Neural progenitor cell (in vitro differentiated cells): ENCODE results near the gene TRPM7. TPM values are rescaled to one million over a fixed set of nuclear protein-coding genes. Genes with fewer than 3 reads are reported as not detected.

Source experiments
- DNase-seq: peaks from one replicate; pipeline ENCODE4 v3.0.0-alpha.2; 2016; ENCODE audit warnings: low spot score
- H2AFZ ChIP-seq: fragments of 200-600 bp; sonication (generic); replicated peaks from 2 replicates; pipeline ENCODE4 v1.6.1; 2016; ENCODE audit warnings: antibody characterized with exemption
- H3F3A ChIP-seq: fragments of 200-600 bp; sonication (generic); 2 replicates; pipeline ENCODE4 v1.6.1; 2016; ENCODE audit warnings: antibody characterized with exemption, low read depth
- H3K27ac ChIP-seq: fragments of 200-600 bp; sonication (generic); 2 replicates; pipeline ENCODE4 v1.5.1; 2016; ENCODE audit warnings: mild to moderate bottlenecking
- H3K27me3 ChIP-seq: fragments of 200-600 bp; sonication (generic); 2 replicates; pipeline ENCODE4 v1.6.1; 2016; ENCODE audit warnings: mild to moderate bottlenecking, moderate library complexity
- H3K36me3 ChIP-seq: fragments of 200-600 bp; sonication (generic); 2 replicates; pipeline ENCODE4 v1.5.1; 2016
- H3K4me1 ChIP-seq: fragments of 200-600 bp; sonication (generic); 2 replicates; pipeline ENCODE4 v1.6.1; 2016; ENCODE audit warnings: mixed run types
- H3K4me2 ChIP-seq: fragments of 200-600 bp; sonication (generic); 2 replicates; pipeline ENCODE4 v1.6.1; 2016
- H3K4me3 ChIP-seq: fragments of 200-600 bp; sonication (generic); 2 replicates; pipeline ENCODE4 v1.5.1; 2016
- H3K79me2 ChIP-seq: fragments of 200-600 bp; sonication (generic); 2 replicates; pipeline ENCODE4 v1.6.1; 2016; ENCODE audit warnings: low read depth
- H3K9ac ChIP-seq: fragments of 200-600 bp; sonication (generic); 2 replicates; pipeline ENCODE4 v1.6.1; 2016
- H3K9me3 ChIP-seq: fragments of 200-600 bp; sonication (generic); 2 replicates; pipeline ENCODE4 v1.5.1; 2016; ENCODE audit warnings: low read depth
- H4K20me1 ChIP-seq: fragments of 200-600 bp; sonication (generic); 2 replicates; pipeline ENCODE4 v1.6.1; 2016; ENCODE audit warnings: low read depth
- H3K27ac Mint-ChIP-seq: 3 replicates; pipeline ENCODE4 v1.8.0; 2021; ENCODE audit warnings: mixed read lengths
- H3K27me3 Mint-ChIP-seq: 2 replicates; pipeline ENCODE4 v1.8.0; 2022; ENCODE audit warnings: low read depth, mild to moderate bottlenecking, inconsistent platforms, moderate library complexity, mixed read lengths; ENCODE audit not compliant: insufficient read depth
- H3K36me3 Mint-ChIP-seq: 3 replicates; pipeline ENCODE4 v1.8.0; 2021; ENCODE audit warnings: mixed read lengths
- H3K4me1 Mint-ChIP-seq: 3 replicates; pipeline ENCODE4 v1.8.0; 2021; ENCODE audit warnings: mixed read lengths
- H3K4me3 Mint-ChIP-seq: 3 replicates; pipeline ENCODE4 v1.8.0; 2021; ENCODE audit warnings: mild to moderate bottlenecking, moderate library complexity, mixed read lengths
- H3K9me3 Mint-ChIP-seq: 3 replicates; pipeline ENCODE4 v1.8.0; 2020; ENCODE audit warnings: mixed read lengths
- EZH2 ChIP-seq: fragments of 200-600 bp; sonication (generic); IDR thresholded peaks from 2 replicates; pipeline ENCODE4 v1.6.1; 2017; ENCODE audit warnings: antibody characterized with exemption, mild to moderate bottlenecking, moderate library complexity
- EZH2phosphoT487 ChIP-seq: fragments of 200-600 bp; sonication (generic); IDR thresholded peaks from 2 replicates; pipeline ENCODE4 v1.6.1; 2017; ENCODE audit warnings: antibody characterized with exemption
- total RNA-seq: library from RNA; depleted of rRNA; stranded (reverse); fragments of >200 nt; gene quantifications from 2 replicates; pipeline ENCODE4 v1.2.3, GENCODE V29; 2015; ENCODE audit warnings: low replicate concordance
- TF ChIP-seq, protein P1 (sequence below): fragments of 200-600 bp; sonication (generic); IDR thresholded peaks from 2 replicates; pipeline ENCODE4 v1.5.1; 2017; ENCODE audit warnings: antibody characterized with exemption, mild to moderate bottlenecking

The TRPM7 gene
- total RNA-seq, 1 donor from 2014 or later, result 62.3 TPM

DNA sequence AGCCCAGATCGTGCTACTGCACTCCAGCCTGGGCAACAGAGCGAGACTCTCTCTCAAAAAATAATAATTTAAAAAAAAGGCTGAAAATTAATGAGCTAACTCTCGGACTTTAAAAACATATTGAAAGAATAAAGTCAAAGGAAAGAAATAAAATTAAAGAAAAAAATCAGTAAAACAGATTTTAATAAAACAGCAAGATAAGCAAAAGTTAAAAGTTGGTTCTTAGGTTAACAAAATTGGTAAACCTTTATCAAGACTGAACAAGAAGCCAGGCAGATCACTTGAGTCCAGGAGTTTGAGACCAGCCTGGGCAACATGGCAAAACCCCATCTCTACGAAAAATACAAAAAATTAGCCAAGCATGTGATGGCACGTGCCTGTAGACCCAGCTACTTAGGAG lies 20.7 kb downstream of the TRPM7 start:
- Histone ChIP-seq H3F3A (no peaks in the 10 kb centered on the region), H3K4me2 (no peak overlapping the region), H3K9ac (no peak overlapping the region), H3K27me3 (no peaks in the 10 kb centered on the region), H3K36me3 (peaks cover 21% of the 10 kb centered on the region), H3K4me1 (no peaks in the 10 kb centered on the region), H4K20me1 (no peaks in the 10 kb centered on the region), H3K27ac (no peak overlapping the region), H3K4me3 (no peak overlapping the region), H3K79me2 (peaks cover 70% of the 10 kb centered on the region), H2AFZ (no peak overlapping the region), H3K9me3 (no peaks in the 10 kb centered on the region)
- peaks cover 14% of the 10 kb centered on the region for H3K9me3 Mint-ChIP-seq
- H3K36me3 Mint-ChIP-seq, result peaks cover 39% of the 10 kb centered on the region
- H3K4me3 Mint-ChIP-seq, result no peak overlapping the region
- DNase-seq, result no peak
- no peaks in the 10 kb centered on the region for H3K4me1 Mint-ChIP-seq
- no peak overlapping the region for H3K27ac Mint-ChIP-seq
- no peaks in the 10 kb centered on the region for H3K27me3 Mint-ChIP-seq
- no peak for TF ChIP-seq EZH2
- TF ChIP-seq EZH2phosphoT487, result no peak
- TF ChIP-seq, protein P1, sequence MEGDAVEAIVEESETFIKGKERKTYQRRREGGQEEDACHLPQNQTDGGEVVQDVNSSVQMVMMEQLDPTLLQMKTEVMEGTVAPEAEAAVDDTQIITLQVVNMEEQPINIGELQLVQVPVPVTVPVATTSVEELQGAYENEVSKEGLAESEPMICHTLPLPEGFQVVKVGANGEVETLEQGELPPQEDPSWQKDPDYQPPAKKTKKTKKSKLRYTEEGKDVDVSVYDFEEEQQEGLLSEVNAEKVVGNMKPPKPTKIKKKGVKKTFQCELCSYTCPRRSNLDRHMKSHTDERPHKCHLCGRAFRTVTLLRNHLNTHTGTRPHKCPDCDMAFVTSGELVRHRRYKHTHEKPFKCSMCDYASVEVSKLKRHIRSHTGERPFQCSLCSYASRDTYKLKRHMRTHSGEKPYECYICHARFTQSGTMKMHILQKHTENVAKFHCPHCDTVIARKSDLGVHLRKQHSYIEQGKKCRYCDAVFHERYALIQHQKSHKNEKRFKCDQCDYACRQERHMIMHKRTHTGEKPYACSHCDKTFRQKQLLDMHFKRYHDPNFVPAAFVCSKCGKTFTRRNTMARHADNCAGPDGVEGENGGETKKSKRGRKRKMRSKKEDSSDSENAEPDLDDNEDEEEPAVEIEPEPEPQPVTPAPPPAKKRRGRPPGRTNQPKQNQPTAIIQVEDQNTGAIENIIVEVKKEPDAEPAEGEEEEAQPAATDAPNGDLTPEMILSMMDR, result no peak

DNA sequence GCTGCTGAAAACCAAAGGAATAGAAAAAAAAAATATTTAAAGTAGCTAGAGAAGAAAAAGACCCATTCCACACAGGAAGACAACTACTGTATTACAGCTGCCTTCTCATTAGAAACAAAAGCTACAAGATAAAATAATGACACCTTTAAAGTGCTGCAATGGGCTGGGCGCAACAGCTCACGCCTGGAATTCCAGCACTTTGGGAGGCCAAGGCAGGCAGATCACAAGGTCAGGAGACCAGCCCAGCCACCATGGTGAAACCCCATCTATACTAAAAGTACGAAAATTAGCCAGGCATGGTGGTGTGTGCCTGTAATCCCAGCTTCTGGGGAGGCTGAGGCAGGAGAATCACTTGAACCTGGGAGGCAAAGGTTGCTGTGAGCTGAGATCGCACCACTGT lies 31.0 kb downstream of the TRPM7 start:
- Mint-ChIP-seq H3K4me1 (no peaks in the 10 kb centered on the region), H3K9me3 (no peaks in the 10 kb centered on the region), H3K27ac (no peak overlapping the region), H3K4me3 (no peak overlapping the region), H3K27me3 (peaks cover 3% of the 10 kb centered on the region), H3K36me3 (peaks cover 32% of the 10 kb centered on the region)
- TF ChIP-seq, protein P1, result no peak
- TF ChIP-seq EZH2 (no peak), EZH2phosphoT487 (no peak)
- Histone ChIP-seq H3F3A (no peaks in the 10 kb centered on the region), H3K79me2 (no peaks in the 10 kb centered on the region), H3K9ac (no peak overlapping the region), H3K4me3 (no peak overlapping the region), H3K27me3 (no peaks in the 10 kb centered on the region), H3K4me2 (no peak overlapping the region), H3K27ac (no peak overlapping the region), H3K36me3 (peaks cover 9% of the 10 kb centered on the region), H4K20me1 (no peaks in the 10 kb centered on the region), H3K9me3 (no peaks in the 10 kb centered on the region), H3K4me1 (no peaks in the 10 kb centered on the region), H2AFZ (no peak overlapping the region)
- DNase-seq, result no peak

DNA sequence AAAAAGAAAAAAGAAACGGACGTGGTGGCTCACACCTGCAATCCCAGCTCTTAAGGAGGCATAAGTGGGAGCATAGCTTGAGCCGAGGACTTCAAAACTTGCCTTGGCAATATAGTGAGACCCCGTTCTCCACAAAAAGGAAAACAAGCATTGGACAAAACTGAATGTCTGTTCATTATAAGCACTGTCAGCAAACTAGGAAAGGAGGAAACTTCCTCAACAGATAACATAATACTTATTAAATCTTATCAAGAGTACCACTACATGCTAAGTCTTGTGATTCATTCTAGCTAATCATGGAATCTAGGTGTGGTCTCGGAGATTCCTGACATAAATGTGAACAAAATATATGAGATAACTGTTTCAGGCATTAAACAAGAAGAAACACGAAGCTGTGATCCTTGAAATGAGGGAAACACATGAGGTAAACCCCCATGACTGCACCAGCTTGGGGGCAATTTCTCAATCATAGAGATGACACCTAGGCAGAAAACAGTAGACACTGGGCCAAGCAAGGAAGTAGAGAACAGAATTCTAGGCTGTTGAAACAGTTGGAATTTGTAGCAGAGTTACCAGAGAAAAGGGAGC lies 33.3 kb downstream of the TRPM7 start:
- peaks cover 11% of the 10 kb centered on the region for H3K36me3 ChIP-seq
- H3K79me2 ChIP-seq, result no peaks in the 10 kb centered on the region
- H3K27me3 ChIP-seq, result no peaks in the 10 kb centered on the region
- DNase-seq, result no peak
- peaks cover 32% of the 10 kb centered on the region for H3K36me3 Mint-ChIP-seq
- H3K9me3 ChIP-seq, result no peaks in the 10 kb centered on the region
- H4K20me1 ChIP-seq, result no peaks in the 10 kb centered on the region
- H2AFZ ChIP-seq, result no peak overlapping the region
- no peaks in the 10 kb centered on the region for H3K4me1 ChIP-seq
- H3K27me3 Mint-ChIP-seq, result peaks cover 3% of the 10 kb centered on the region
- no peak overlapping the region for H3K27ac Mint-ChIP-seq
- TF ChIP-seq, protein P1, result no peak
- TF ChIP-seq EZH2 (no peak), EZH2phosphoT487 (no peak)
- H3K4me3 Mint-ChIP-seq, result no peak overlapping the region
- H3K27ac ChIP-seq, result no peak overlapping the region
- H3K9ac ChIP-seq, result no peak overlapping the region
- no peaks in the 10 kb centered on the region for H3K4me1 Mint-ChIP-seq
- no peak overlapping the region for H3K4me3 ChIP-seq
- no peaks in the 10 kb centered on the region for H3F3A ChIP-seq
- no peak overlapping the region for H3K4me2 ChIP-seq
- no peaks in the 10 kb centered on the region for H3K9me3 Mint-ChIP-seq
